K562 (cell line): ENCODE results near the gene LYZL6. TPM values are rescaled to one million over a fixed set of nuclear protein-coding genes. Genes with fewer than 3 reads are reported as not detected.

ENCODE experiments used
- DIDO1 ChIP-seq: fragments of 450-650 bp; IDR thresholded peaks from 2 replicates; pipeline ENCODE4 v1.6.1; 2016; ENCODE audit warnings: low read depth, missing biosample characterization, missing genetic modification characterization
- ESRRA ChIP-seq: fragments of 450-650 bp; IDR thresholded peaks from 2 replicates; pipeline ENCODE4 v1.6.1; 2014; ENCODE audit warnings: low read depth, mild to moderate bottlenecking, moderate library complexity, borderline replicate concordance
- HDAC3 ChIP-seq: fragments of 450-650 bp; IDR thresholded peaks from 2 replicates; pipeline ENCODE4 v1.6.1; 2018; ENCODE audit warnings: borderline replicate concordance, mild to moderate bottlenecking, moderate library complexity; ENCODE audit not compliant: partially characterized antibody
- MYNN ChIP-seq, 2 experiments: sonication (generic); formaldehyde crosslinking in 1 of 2; IDR thresholded peaks; 2 replicates each; pipeline versions ENCODE4 v1.5.0 to v1.6.1; 2016 to 2020; ENCODE audit warnings: antibody characterized with exemption in 1 of 2, missing genetic modification reagents in 1 of 2
- SAFB2 ChIP-seq: fragments of 200-400 bp; formaldehyde crosslinking; IDR thresholded peaks from 2 replicates; pipeline ENCODE4 v1.6.1; 2018; ENCODE audit warnings: borderline replicate concordance, low read length, low read depth, moderate library complexity; ENCODE audit not compliant: severe bottlenecking
- SMAD4 ChIP-seq: fragments of 250-450 bp; sonication (Bioruptor Pico); conservative IDR thresholded peaks from 2 replicates; pipeline ENCODE4 v1.8.0; 2021; ENCODE audit warnings: inconsistent platforms, mild to moderate bottlenecking, moderate library complexity
- TCFL5 ChIP-seq: fragments of 250-450 bp; sonication (Bioruptor Pico); conservative IDR thresholded peaks from 2 replicates; pipeline ENCODE4 v1.6.1; 2021; ENCODE audit warnings: mild to moderate bottlenecking, moderate library complexity, matching md5 sums
- ZNF41 ChIP-seq: fragments of 250-450 bp; sonication (Bioruptor Pico); conservative IDR thresholded peaks from 2 replicates; pipeline ENCODE4 v1.4.0; 2020; ENCODE audit warnings: mild to moderate bottlenecking
- ZNF583 ChIP-seq: fragments of 250-450 bp; sonication (Bioruptor Pico); IDR thresholded peaks from 2 replicates; pipeline ENCODE4 v1.4.0; 2020
- ZNF695 ChIP-seq: fragments of 450-650 bp; formaldehyde crosslinking; IDR thresholded peaks from 2 replicates; pipeline ENCODE4 v1.4.0; 2020; ENCODE audit warnings: mild to moderate bottlenecking, moderate library complexity
- polyA plus RNA-seq, 8 experiments: library from polyadenylated mRNA; depleted of rRNA in 4 of 8; stranded (reverse) in 5 of 8; unstranded in 3 of 8; fragments of >200 nt; fragmentation: Nextera tagmentation in 2 of 8; fragmentation: Illumina TruSeq in 1 of 8; extraction: Ambion mirVana in 2 of 8; extraction: Trizol in 1 of 8; gene quantifications; 2 replicates each; pipeline versions ENCODE4 v1.2.1 to v1.2.3, GENCODE V29; 2011 to 2014; ENCODE audit warnings: inconsistent platforms in 1 of 8, missing spikeins in 1 of 8
- total RNA-seq, 7 experiments: library from RNA; depleted of rRNA in 6 of 7; stranded (reverse); fragments of >200 nt in 6 of 7; fragmentation: Illumina TruSeq in 2 of 7; extraction: Trizol in 2 of 7; gene quantifications; 2 replicates each; pipeline versions ENCODE4 v1.2.1 to v1.2.3, GENCODE V29; 2011 to 2021; ENCODE audit warnings: low replicate concordance in 1 of 7
- TF ChIP-seq, protein P1 (sequence below): fragments of 450-650 bp; IDR thresholded peaks from 2 replicates; pipeline ENCODE4 v1.6.1; 2016; ENCODE audit warnings: mild to moderate bottlenecking, moderate library complexity
- TF ChIP-seq, protein P2 (sequence below): sonication (generic); formaldehyde crosslinking; IDR thresholded peaks from 2 replicates; pipeline ENCODE4 v1.8.1; 2023; ENCODE audit warnings: mild to moderate bottlenecking, missing genetic modification reagents
- TF ChIP-seq, protein P3 (sequence below), 2 experiments: fragments of 450-650 bp; IDR thresholded peaks; 2 replicates each; pipeline ENCODE4 v1.6.1; 2016

Gene LYZL6
- total and polyA plus RNA-seq, 9 of the 15 experiments (the other 6 are each of a cell fraction or from before 2014, with no cell fraction given): not detected

DNA sequence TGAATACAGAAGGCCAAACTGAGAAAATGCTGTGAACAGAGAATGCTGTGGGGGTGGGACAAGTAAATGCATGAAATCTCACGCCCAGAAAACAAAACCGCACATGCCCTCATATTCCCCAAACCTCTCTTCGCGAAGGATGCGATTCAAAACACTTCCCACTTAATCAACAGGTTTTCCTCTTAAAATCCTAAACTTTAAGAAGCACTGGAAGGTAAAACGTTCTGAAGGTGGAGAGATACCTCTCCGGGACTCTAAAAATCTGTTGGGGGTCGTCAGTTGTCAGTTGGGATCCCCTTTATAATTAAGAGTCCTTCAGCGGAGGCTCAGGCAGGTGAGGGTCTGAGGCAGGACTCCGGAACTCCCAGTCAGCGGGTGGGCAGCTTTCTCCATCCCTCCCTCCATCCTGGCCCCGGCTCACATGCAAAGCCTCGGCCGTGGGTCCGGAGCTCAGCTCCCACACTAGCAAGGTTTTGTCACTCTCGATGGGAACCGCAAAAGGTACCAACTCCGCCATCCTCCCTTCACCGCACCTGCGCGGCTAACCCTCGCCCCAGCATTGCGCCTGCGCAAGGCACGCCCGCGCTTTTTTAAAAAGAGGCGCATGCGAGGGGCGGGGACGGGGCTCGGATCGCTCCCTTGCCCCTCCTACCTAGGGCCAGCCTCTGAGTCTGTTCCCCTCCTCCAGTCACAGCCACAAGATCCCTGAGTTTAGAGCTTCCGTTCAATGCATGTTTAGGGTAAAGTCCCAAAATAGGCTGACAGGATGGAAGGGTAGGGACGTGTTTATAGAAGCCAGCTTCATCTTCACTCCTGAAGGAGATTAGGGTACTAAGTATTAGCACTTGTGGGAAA, 13.1 kb downstream of the LYZL6 start, which contains the start of gene RDM1 (continued):
- TF ChIP-seq ZNF583 (CRISPR knock-in tag) (no peak), HDAC3 (no peak), ESRRA (peak; percentile 52; the same call in 1 of the 2 replicates), DIDO1 (tag) (no peak), ZNF41 (CRISPR knock-in tag) (no peak), ZNF695 (CRISPR knock-in tag) (no peak), SMAD4 (CRISPR knock-in tag) (no peak), TCFL5 (CRISPR knock-in tag) (no peak), SAFB2 (no peak), MYNN (IDR thresholded peaks at IDR 0.05) (peak; percentile 91), MYNN (CRISPR knock-in tag; IDR thresholded peaks at IDR 0.05) (no peak)
- TF ChIP-seq, protein P1, sequence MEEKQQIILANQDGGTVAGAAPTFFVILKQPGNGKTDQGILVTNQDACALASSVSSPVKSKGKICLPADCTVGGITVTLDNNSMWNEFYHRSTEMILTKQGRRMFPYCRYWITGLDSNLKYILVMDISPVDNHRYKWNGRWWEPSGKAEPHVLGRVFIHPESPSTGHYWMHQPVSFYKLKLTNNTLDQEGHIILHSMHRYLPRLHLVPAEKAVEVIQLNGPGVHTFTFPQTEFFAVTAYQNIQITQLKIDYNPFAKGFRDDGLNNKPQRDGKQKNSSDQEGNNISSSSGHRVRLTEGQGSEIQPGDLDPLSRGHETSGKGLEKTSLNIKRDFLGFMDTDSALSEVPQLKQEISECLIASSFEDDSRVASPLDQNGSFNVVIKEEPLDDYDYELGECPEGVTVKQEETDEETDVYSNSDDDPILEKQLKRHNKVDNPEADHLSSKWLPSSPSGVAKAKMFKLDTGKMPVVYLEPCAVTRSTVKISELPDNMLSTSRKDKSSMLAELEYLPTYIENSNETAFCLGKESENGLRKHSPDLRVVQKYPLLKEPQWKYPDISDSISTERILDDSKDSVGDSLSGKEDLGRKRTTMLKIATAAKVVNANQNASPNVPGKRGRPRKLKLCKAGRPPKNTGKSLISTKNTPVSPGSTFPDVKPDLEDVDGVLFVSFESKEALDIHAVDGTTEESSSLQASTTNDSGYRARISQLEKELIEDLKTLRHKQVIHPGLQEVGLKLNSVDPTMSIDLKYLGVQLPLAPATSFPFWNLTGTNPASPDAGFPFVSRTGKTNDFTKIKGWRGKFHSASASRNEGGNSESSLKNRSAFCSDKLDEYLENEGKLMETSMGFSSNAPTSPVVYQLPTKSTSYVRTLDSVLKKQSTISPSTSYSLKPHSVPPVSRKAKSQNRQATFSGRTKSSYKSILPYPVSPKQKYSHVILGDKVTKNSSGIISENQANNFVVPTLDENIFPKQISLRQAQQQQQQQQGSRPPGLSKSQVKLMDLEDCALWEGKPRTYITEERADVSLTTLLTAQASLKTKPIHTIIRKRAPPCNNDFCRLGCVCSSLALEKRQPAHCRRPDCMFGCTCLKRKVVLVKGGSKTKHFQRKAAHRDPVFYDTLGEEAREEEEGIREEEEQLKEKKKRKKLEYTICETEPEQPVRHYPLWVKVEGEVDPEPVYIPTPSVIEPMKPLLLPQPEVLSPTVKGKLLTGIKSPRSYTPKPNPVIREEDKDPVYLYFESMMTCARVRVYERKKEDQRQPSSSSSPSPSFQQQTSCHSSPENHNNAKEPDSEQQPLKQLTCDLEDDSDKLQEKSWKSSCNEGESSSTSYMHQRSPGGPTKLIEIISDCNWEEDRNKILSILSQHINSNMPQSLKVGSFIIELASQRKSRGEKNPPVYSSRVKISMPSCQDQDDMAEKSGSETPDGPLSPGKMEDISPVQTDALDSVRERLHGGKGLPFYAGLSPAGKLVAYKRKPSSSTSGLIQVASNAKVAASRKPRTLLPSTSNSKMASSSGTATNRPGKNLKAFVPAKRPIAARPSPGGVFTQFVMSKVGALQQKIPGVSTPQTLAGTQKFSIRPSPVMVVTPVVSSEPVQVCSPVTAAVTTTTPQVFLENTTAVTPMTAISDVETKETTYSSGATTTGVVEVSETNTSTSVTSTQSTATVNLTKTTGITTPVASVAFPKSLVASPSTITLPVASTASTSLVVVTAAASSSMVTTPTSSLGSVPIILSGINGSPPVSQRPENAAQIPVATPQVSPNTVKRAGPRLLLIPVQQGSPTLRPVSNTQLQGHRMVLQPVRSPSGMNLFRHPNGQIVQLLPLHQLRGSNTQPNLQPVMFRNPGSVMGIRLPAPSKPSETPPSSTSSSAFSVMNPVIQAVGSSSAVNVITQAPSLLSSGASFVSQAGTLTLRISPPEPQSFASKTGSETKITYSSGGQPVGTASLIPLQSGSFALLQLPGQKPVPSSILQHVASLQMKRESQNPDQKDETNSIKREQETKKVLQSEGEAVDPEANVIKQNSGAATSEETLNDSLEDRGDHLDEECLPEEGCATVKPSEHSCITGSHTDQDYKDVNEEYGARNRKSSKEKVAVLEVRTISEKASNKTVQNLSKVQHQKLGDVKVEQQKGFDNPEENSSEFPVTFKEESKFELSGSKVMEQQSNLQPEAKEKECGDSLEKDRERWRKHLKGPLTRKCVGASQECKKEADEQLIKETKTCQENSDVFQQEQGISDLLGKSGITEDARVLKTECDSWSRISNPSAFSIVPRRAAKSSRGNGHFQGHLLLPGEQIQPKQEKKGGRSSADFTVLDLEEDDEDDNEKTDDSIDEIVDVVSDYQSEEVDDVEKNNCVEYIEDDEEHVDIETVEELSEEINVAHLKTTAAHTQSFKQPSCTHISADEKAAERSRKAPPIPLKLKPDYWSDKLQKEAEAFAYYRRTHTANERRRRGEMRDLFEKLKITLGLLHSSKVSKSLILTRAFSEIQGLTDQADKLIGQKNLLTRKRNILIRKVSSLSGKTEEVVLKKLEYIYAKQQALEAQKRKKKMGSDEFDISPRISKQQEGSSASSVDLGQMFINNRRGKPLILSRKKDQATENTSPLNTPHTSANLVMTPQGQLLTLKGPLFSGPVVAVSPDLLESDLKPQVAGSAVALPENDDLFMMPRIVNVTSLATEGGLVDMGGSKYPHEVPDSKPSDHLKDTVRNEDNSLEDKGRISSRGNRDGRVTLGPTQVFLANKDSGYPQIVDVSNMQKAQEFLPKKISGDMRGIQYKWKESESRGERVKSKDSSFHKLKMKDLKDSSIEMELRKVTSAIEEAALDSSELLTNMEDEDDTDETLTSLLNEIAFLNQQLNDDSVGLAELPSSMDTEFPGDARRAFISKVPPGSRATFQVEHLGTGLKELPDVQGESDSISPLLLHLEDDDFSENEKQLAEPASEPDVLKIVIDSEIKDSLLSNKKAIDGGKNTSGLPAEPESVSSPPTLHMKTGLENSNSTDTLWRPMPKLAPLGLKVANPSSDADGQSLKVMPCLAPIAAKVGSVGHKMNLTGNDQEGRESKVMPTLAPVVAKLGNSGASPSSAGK: peak; percentile 92
- TF ChIP-seq, protein P2, sequence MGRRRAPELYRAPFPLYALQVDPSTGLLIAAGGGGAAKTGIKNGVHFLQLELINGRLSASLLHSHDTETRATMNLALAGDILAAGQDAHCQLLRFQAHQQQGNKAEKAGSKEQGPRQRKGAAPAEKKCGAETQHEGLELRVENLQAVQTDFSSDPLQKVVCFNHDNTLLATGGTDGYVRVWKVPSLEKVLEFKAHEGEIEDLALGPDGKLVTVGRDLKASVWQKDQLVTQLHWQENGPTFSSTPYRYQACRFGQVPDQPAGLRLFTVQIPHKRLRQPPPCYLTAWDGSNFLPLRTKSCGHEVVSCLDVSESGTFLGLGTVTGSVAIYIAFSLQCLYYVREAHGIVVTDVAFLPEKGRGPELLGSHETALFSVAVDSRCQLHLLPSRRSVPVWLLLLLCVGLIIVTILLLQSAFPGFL (CRISPR knock-in tag): no peak
- TF ChIP-seq, protein P3, sequence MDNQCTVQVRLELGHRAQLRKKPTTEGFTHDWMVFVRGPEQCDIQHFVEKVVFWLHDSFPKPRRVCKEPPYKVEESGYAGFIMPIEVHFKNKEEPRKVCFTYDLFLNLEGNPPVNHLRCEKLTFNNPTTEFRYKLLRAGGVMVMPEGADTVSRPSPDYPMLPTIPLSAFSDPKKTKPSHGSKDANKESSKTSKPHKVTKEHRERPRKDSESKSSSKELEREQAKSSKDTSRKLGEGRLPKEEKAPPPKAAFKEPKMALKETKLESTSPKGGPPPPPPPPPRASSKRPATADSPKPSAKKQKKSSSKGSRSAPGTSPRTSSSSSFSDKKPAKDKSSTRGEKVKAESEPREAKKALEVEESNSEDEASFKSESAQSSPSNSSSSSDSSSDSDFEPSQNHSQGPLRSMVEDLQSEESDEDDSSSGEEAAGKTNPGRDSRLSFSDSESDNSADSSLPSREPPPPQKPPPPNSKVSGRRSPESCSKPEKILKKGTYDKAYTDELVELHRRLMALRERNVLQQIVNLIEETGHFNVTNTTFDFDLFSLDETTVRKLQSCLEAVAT (IDR thresholded peaks at IDR 0.05): no peak
